NAMALWA (cell line): ENCODE data around the gene CEBPZ.
"Not testable (repeated sequence)": the region's sequence is repeated elsewhere in the genome, so short reads cannot be mapped to it uniquely, and the experiment has no call there.

ENCODE experiments used
- DNase-seq: peaks from one replicate; pipeline ENCODE4 v3.0.0-alpha.2; 2015; ENCODE audit warnings: low spot score

The CEBPZ gene

GRCh38 chr2:37231241-37232130 is at the start of gene CEBPZ, which contains the start of gene NDUFAF7:
Gene CEBPZ, minus strand, starts transcription at chr2:37231596. Its CDS starts 29 bp downstream, at chr2:37231567.
Gene NDUFAF7, plus strand, starts transcription at chr2:37231658. Its CDS starts 48 bp downstream, at chr2:37231706.
- peak; percentile 95 for DNase-seq

- no peak for DNase-seq
Observed at GRCh38 chr2:37276291-37276690, 44.9 kb upstream of the CEBPZ start.

- no peak for DNase-seq
Observed at GRCh38 chr2:37274359-37274965, 43.1 kb upstream of the CEBPZ start.

DNA sequence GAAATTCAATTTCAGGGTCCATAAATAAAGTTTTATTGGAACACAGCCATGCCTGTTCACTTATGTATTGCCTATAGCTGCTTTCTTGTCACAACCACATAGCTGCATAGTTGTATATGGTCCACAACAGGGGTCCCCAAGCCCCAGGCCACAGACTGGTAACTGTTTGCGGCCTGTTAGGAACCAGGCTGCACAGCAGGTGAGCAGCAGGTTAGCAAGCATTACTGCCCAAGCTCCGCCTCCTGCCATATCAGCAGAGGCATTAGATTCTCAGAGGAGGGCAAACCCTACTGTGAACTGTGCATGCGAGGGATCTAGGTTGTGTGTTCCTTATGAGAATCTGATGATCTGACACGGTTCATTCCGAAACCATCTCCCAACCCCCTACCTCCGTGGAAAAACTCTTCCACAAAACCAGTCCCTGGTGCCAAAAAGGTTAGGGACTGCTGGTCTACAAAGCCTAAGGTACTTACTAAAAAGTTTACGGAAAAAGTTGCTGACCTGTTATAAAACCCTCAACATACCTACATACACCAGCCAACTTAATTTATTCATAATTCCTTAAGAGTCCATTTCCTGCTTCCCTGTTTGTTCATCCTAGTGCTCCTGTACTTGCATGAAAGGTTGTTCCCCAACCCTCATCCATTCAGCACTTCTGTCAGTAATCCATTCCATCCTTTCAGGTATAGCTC is 40.1 kb upstream of the CEBPZ start:
- DNase-seq: no peak

DNA sequence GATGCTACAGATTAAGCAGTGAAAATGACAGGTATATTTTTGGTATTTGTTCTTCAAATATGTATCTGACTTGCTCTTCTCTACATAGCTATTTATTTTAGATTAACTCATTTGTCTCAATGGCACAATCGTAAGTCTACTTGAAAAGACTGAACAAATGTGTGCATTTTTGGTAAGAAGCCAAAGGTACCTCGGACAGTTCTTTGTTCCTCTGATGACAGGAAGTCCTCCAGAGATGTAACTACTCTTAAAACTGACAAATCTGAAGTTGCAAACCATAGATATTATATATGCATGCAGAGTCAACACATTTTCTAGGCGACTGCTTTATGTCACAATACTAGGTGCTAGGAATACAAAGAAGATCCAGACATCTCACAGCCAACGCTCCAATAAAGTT is 36.7 kb upstream of the CEBPZ start:
- no peak for DNase-seq

GRCh38 chr2:37267685-37268084 is 36.3 kb upstream of the CEBPZ start:
- DNase-seq: no peak

GRCh38 chr2:37263839-37264238 is 32.4 kb upstream of the CEBPZ start:
- peak; percentile 21 for DNase-seq

DNA sequence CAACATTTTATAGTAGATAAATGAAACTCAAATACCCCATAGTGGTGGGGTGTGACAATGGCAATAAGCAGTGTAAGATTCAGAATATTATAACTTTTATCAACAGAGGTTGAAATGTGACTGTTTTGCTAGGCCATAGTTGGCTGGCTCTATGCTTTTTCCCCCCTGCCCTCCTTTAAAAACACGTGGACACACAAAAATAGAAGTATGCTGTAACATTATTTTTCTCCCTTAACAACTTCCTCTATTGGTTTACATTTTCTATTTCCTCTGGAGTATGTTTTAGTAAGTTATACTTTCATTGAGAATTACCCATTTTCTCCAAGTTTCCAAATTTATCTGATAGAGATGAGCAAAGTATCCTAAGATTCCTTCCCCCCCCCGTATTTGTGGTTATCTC is 31.1 kb upstream of the CEBPZ start:
- DNase-seq: peak; percentile 46

GRCh38 chr2:37250869-37251740 is 19.7 kb upstream of the CEBPZ start:
- DNase-seq: no peak

DNA sequence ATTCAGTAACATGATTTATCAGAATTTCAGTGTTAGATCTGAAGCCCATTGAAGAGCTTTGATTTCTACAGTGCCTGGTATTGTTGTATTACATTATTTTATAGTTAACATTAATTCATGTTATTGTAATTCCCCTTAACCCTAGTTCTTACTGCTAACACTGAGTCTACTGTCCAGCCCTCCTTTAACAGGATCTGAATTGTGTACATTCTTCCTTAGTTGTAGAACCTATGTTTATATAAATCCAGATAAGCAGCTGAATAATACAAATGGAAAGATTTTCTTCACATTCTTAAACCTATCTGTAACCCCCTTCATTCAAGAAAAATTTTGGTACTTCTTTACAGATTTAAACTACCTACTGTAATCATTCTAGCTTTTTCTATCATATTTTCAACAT is 14.8 kb upstream of the CEBPZ start:
- DNase-seq: no peak

GRCh38 chr2:37244755-37245154 is 13.4 kb upstream of the CEBPZ start:
- no peak for DNase-seq

- DNase-seq: no peak
Observed at GRCh38 chr2:37244017-37244416, 12.6 kb upstream of the CEBPZ start.

- no peak for DNase-seq
Observed at GRCh38 chr2:37243435-37243834, 12.0 kb upstream of the CEBPZ start.

DNA sequence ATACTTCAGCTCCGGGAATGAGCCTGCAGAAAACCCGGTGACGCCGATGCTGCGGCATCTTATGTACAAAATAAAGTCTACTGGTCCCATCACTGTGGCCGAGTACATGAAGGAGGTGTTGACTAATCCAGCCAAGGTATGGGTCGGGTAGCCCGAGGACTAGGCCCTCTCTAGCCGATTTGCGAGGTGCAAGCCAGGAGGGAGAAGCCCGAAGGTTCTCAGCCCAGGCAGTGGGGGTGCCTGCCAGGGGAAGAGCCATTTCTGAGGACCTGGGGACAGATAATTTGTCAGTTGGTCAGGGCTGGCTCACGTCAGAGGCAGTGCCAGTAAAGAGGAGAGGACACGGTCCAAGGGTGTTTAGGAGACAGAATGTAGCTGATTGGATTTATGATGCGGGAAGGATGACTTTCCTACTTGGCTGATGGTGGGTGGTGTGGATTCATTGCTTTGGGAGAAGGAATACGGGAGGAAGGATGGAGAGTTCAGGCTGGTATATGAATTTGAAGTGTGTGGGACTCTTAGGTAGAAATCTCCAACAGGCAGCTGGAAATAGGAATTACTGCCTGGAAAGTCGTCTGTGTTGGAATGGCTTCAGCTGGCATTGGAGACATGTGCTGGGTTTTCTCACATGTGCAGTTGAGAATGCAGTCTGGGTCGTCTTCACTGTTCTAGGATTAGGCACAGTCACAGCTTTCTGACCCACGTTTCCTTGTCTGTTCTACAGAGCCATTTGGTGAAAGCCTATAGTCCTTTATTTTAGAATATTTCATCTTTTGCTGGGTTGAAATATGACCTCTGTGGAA is 936 bp upstream of the CEBPZ start:
- no peak for DNase-seq

GRCh38 chr2:37230581-37230980 is 815 bp downstream of the CEBPZ start:
- DNase-seq: peak; percentile 33

DNA sequence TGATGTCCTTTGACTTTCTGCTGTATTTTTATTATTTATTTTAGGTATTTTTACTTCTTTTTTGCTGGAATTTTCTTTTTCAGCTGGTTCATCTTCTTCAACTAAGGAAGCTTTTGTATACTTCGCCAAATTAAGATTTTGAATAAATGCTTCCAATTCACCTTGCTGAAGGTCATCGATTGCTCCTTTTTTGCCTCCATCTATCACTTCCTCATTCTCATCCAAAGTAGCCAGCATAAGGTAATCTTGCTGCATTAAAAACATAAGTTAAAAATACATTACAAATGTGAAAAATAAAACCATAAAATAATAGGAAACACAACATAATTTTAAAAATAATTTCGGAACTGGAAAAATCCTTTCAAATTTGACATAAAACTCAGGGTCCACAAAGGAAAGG is 2.6 kb downstream of the CEBPZ start:
- no peak for DNase-seq

DNA sequence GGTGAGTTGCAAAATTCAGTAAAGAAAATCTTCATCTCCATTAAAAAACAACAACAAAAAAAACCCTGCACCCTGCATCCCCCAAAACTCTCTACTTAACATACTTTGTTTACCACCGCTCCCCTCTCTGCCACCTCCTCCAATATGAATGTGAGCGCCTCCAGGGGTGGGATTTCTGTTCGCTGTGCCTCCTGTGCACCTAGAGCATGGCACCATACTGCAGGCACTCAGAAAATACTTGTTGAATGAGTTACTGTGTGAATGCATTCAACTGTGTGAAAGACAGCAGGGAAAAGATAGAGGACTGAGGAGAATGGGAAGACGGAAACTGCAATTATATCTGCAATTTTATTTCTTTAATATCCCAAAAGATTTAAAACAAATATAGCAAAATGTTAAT is 4.5 kb downstream of the CEBPZ start:
- DNase-seq: no peak

- DNase-seq: not testable (repeated sequence)
Observed at GRCh38 chr2:37225129-37225528, 6.3 kb downstream of the CEBPZ start.

- no peak for DNase-seq
Observed at GRCh38 chr2:37224063-37224462, 7.3 kb downstream of the CEBPZ start.

DNA sequence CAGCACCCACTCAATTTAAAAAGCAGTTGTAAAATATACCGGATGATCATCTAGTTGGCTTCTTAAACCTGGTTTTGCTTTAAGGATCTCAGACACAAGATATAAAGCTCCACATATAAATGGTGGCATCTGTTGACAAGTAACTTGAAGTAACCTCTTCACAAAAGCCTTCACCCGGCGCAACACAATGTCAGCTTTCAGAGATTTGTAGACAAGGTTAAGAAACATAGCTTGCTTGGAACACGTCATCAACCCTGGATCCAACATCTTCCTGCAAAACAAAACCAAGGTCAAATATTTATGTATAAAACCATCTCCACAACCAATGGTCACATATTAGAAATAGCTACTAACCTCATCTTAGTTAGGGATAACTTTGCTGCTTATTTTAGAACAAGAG is 8.3 kb downstream of the CEBPZ start:
- no peak for DNase-seq

- DNase-seq: no peak
Observed at GRCh38 chr2:37219046-37219445, 12.3 kb downstream of the CEBPZ start.
